ENCODE measurements around the gene LDLRAD3.

Gene LDLRAD3

GRCh38 chr11:36094164-36094563 is 150.3 kb downstream of the LDLRAD3 start:
- no peak overlapping the region for H3K27ac ChIP-seq
- TF ChIP-seq CTCF (IDR thresholded peaks at IDR 0.05) (no peak), ZFX (IDR thresholded peaks at IDR 0.05; ENCODE audit: borderline replicate concordance) (no peak)

GRCh38 chr11:36095716-36096115 is 151.9 kb downstream of the LDLRAD3 start:
- no peak overlapping the region for H3K27ac ChIP-seq
- TF ChIP-seq CTCF (IDR thresholded peaks at IDR 0.05) (no peak), ZFX (IDR thresholded peaks at IDR 0.05; ENCODE audit: borderline replicate concordance) (no peak)

GRCh38 chr11:36097219-36097650 is 153.4 kb downstream of the LDLRAD3 start:
- TF ChIP-seq ZFX (IDR thresholded peaks at IDR 0.05; ENCODE audit: borderline replicate concordance) (no peak), CTCF (IDR thresholded peaks at IDR 0.05) (no peak)
- no peak overlapping the region for H3K27ac ChIP-seq

GRCh38 chr11:36098087-36098486 is 154.2 kb downstream of the LDLRAD3 start:
- no peak for TF ChIP-seq ZFX (IDR thresholded peaks at IDR 0.05; ENCODE audit: borderline replicate concordance)
- no peak overlapping the region for H3K27ac ChIP-seq

GRCh38 chr11:36098853-36099375 is 155.1 kb downstream of the LDLRAD3 start:
- TF ChIP-seq CTCF (IDR thresholded peaks at IDR 0.05) (no peak), ZFX (IDR thresholded peaks at IDR 0.05; ENCODE audit: borderline replicate concordance) (no peak)
- no peak overlapping the region for H3K27ac ChIP-seq

- TF ChIP-seq ZFX (IDR thresholded peaks at IDR 0.05; ENCODE audit: borderline replicate concordance) (no peak), CTCF (IDR thresholded peaks at IDR 0.05) (no peak)
- no peak overlapping the region for H3K27ac ChIP-seq
Observed at GRCh38 chr11:36101466-36101865, 157.6 kb downstream of the LDLRAD3 start.

GRCh38 chr11:36102868-36103267 is 159.0 kb downstream of the LDLRAD3 start:
- no peak overlapping the region for H3K27ac ChIP-seq
- TF ChIP-seq CTCF (IDR thresholded peaks at IDR 0.05) (no peak), ZFX (IDR thresholded peaks at IDR 0.05; ENCODE audit: borderline replicate concordance) (no peak)

GRCh38 chr11:36103933-36104530 is 160.2 kb downstream of the LDLRAD3 start:
- no peak for TF ChIP-seq ZFX (IDR thresholded peaks at IDR 0.05; ENCODE audit: borderline replicate concordance)
- TF ChIP-seq CTCF (IDR thresholded peaks at IDR 0.05) = no peak
- no peak overlapping the region for H3K27ac ChIP-seq

Data from 22Rv1 (cell line).